Ishikawa (cell line): ENCODE measurements around the gene PSORS1C1.

Experiments
- EGR1 ChIP-seq: IDR thresholded peaks from 2 replicates; pipeline ENCODE4 v1.6.1; 2012
- TAF1 ChIP-seq: IDR thresholded peaks from 2 replicates; pipeline ENCODE4 v1.6.1; 2012; ENCODE audit warnings: low read depth, mild to moderate bottlenecking
- TF ChIP-seq, protein P1 (sequence below): IDR thresholded peaks from 2 replicates; pipeline ENCODE4 v1.6.1; 2012; ENCODE audit warnings: low read depth, mild to moderate bottlenecking
- TF ChIP-seq, protein P2 (sequence below): IDR thresholded peaks from 2 replicates; pipeline ENCODE4 v1.6.1; 2012

DNA sequence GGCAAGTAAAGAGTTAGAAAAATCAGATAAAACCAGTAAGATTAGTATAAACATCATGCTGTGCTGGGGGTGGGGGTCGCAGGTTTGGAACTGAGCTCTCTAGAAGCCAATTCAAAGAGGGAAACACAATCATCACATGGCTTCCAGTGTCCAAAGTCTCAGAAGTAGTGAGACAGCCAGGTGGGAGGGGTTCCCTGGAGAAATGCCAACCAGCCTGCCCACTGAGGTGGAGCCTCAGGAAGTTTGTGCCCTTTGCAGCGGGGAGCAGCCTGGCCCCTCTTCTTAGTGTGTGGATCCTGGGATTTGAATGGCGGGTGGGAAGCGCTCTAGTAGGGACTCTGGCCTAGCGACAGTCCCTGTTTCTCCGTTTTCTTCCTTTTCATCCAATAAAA is 23.6 kb upstream of the PSORS1C1 start:
- TF ChIP-seq, protein P1, sequence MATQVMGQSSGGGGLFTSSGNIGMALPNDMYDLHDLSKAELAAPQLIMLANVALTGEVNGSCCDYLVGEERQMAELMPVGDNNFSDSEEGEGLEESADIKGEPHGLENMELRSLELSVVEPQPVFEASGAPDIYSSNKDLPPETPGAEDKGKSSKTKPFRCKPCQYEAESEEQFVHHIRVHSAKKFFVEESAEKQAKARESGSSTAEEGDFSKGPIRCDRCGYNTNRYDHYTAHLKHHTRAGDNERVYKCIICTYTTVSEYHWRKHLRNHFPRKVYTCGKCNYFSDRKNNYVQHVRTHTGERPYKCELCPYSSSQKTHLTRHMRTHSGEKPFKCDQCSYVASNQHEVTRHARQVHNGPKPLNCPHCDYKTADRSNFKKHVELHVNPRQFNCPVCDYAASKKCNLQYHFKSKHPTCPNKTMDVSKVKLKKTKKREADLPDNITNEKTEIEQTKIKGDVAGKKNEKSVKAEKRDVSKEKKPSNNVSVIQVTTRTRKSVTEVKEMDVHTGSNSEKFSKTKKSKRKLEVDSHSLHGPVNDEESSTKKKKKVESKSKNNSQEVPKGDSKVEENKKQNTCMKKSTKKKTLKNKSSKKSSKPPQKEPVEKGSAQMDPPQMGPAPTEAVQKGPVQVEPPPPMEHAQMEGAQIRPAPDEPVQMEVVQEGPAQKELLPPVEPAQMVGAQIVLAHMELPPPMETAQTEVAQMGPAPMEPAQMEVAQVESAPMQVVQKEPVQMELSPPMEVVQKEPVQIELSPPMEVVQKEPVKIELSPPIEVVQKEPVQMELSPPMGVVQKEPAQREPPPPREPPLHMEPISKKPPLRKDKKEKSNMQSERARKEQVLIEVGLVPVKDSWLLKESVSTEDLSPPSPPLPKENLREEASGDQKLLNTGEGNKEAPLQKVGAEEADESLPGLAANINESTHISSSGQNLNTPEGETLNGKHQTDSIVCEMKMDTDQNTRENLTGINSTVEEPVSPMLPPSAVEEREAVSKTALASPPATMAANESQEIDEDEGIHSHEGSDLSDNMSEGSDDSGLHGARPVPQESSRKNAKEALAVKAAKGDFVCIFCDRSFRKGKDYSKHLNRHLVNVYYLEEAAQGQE: no peak
- TF ChIP-seq TAF1 (no peak), EGR1 (no peak)
- TF ChIP-seq, protein P2, sequence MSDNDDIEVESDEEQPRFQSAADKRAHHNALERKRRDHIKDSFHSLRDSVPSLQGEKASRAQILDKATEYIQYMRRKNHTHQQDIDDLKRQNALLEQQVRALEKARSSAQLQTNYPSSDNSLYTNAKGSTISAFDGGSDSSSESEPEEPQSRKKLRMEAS: no peak
